MM.1S (cell line): ENCODE measurements around the gene SLC35G1.

ENCODE experiments used
- EZH2 ChIP-seq: fragments of 300-600 bp; sonication (generic); optimal IDR thresholded peaks from 2 replicates; pipeline ENCODE3; 2017; ENCODE audit warnings: low read depth, mild to moderate bottlenecking, antibody characterized with exemption, low read length, mixed read lengths
- EZH2phosphoT487 ChIP-seq: fragments of 300-600 bp; sonication (generic); IDR thresholded peaks from 2 replicates; pipeline ENCODE4 v1.6.1; 2018; ENCODE audit warnings: antibody characterized with exemption, low read length
- TF ChIP-seq, protein P1 (sequence below): fragments of 300-600 bp; sonication (generic); IDR thresholded peaks from 2 replicates; pipeline ENCODE4 v1.5.1; 2016; ENCODE audit warnings: antibody characterized with exemption, low read length, mixed read lengths

DNA sequence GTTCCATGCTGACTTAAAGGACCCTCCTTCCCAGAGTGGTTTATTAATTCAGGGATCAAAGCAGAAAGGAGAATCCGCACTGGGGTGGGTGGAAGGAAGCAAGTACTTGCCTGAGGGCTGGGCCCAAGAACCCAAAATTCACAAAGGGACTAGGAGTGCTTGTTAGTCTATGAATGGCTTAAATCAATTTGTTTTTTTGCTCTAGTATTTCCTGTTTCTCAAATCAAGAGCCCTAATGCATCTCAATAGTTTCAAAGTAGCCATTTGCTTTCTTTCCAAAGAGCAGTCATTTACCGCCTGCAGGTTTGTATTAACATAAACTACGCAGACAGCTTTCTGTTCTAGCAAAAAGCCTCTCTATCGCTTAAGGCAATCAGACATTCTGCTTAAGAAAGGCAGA, 44.2 kb upstream of the SLC35G1 start:
- TF ChIP-seq, protein P1, sequence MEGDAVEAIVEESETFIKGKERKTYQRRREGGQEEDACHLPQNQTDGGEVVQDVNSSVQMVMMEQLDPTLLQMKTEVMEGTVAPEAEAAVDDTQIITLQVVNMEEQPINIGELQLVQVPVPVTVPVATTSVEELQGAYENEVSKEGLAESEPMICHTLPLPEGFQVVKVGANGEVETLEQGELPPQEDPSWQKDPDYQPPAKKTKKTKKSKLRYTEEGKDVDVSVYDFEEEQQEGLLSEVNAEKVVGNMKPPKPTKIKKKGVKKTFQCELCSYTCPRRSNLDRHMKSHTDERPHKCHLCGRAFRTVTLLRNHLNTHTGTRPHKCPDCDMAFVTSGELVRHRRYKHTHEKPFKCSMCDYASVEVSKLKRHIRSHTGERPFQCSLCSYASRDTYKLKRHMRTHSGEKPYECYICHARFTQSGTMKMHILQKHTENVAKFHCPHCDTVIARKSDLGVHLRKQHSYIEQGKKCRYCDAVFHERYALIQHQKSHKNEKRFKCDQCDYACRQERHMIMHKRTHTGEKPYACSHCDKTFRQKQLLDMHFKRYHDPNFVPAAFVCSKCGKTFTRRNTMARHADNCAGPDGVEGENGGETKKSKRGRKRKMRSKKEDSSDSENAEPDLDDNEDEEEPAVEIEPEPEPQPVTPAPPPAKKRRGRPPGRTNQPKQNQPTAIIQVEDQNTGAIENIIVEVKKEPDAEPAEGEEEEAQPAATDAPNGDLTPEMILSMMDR: no peak
- no peak for TF ChIP-seq EZH2
- TF ChIP-seq EZH2phosphoT487: no peak
